Right renal cortex interstitium (tissue), 3 donors: ENCODE measurements around the gene CAPRIN2. TPM values are rescaled to one million over a fixed set of nuclear protein-coding genes. Genes with fewer than 3 reads are reported as not detected.
A peak's percentile ranks its signal among the peaks of the same experiment; 100 is the strongest.

Experiments used
- DNase-seq, 3 donors: peaks; one replicate each; pipeline ENCODE4 v3.0.0-alpha.2; 2013; ENCODE audit warnings: low read depth in 3 of 3, low spot score in 2 of 3
- polyA plus RNA-seq, 3 donors: library from polyadenylated mRNA; unstranded; fragments of 120-200 nt; gene quantifications; one replicate each; pipeline ENCODE4 v1.2.1, GENCODE V29; 2013; ENCODE audit not compliant: insufficient read length in 3 of 3

The CAPRIN2 gene
- polyA plus RNA-seq, 3 donors, result 30.2 to 34.5 (median 33.7) TPM

DNA sequence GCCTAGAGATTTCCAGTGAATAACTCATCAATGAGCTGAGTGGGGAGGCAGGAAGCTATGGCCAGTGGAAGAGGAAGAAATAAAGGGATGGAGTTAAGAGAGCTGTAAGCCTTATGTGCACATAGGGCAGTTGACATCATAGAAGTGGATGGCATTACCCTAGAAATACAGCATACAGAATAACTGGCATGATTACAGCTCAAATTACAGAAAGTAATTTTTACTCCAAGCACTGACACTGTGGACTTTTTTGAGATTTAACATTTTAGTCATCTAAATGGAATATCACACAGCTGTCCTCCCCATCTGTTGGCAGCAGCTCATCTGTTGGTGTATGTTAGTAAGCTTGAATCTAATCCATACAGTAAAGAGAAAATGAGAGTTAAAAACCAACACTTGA lies 53.7 kb downstream of the CAPRIN2 start:
- no peak for DNase-seq

DNA sequence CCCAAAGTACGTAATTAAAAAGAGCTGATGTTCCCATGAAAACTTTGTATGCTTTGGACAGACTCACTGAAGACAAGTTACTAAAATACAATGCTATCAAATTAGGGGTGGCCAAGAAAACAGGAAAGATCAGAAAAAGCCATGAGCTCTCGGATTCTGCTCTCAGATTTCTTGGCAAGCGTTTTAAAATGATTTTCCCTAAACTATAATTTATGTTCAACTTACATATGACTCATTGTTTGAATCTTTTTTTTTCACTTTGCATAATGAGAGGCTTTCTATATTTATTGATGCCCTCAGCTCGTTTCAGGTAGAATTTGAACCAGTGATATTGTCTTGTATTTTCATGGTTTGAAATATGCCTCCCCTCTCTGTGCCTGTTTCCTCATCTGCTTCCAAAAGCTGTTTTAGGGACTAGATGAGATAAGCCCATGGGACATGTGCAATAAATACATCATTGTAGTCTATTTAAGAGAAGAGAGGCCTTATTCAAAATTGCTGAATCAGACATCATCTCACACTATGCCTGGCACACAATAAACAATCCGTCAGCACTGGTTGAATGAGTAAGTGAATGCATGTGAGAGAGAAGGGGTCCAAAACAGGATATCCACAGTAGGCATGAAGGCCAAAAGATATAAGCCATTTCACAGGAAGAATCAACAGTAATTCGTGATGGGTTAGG lies 54.4 kb downstream of the CAPRIN2 start:
- no peak for DNase-seq

DNA sequence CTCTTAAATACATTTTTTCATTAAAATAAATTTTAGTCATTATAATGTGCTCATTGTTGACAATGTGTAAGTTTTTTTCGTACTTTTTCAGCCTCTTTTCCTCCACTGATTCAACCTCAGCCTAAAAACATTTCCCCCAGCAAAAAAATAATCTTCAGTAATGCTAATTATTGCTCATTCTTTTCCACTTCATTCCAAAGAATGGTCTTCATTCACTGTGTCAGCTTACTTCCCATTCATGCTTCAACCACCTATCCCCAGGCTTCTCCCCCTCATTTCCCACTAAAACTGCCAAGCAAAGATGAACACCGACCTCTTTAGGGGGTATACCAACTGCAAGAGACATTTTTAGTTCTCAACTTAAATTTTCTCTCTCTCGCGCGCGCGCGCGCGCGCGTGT lies 56.4 kb downstream of the CAPRIN2 start:
- DNase-seq, result no peak

DNA sequence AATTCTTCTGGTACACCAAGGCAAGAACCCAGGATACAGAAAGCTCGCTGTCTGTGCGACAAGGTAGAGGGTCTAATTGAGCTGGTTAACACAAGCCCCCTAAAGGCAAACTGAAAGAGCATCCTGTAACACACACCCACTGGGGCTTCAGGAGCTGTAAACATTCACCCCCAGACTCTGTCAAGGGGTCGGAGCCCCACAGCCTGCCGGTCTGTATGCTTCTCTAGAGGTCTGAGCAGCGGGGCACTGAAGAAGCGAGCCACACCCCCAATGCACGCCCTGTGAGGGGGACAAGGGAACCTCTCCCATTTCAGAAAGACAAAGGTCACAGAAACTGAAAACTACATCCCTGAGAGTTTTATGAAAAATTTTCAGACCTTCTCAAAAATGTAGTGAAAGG lies 57.8 kb downstream of the CAPRIN2 start:
- no peak for DNase-seq

DNA sequence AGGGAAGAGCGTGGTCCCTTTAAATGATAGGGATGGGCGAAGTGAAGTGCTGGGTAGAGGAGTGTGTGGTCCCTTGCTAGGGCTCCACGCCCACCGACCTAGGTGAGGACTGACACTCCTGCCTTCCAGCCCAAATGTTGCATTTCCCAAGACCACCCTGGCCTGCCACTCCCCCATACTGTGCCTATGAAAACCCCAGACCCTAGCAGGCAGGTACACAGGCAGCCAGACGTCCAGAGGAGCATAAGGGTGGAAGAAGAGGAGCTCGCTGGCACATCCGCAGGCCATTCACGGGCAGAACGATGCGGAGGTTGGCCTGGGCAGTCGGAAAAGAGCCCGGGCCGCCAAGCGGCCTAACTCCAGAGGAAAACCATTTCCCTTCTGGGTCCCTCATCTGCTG lies 58.3 kb downstream of the CAPRIN2 start:
- DNase-seq, result no peak

DNA sequence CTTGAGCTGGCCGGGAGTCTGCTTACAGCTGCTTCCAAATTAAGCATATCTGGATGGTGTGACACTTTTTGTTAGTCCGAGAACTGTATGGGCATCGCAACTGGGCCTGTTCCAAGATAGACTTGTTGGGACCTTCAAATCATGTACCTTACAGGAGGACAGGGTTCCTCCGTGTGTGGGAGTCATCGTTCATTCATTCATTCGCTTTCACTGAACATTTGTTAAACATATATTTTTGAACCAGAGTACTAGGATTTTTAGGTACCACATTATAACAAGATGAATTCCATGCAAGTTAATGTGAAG lies 58.7 kb downstream of the CAPRIN2 start:
- DNase-seq, result no peak

DNA sequence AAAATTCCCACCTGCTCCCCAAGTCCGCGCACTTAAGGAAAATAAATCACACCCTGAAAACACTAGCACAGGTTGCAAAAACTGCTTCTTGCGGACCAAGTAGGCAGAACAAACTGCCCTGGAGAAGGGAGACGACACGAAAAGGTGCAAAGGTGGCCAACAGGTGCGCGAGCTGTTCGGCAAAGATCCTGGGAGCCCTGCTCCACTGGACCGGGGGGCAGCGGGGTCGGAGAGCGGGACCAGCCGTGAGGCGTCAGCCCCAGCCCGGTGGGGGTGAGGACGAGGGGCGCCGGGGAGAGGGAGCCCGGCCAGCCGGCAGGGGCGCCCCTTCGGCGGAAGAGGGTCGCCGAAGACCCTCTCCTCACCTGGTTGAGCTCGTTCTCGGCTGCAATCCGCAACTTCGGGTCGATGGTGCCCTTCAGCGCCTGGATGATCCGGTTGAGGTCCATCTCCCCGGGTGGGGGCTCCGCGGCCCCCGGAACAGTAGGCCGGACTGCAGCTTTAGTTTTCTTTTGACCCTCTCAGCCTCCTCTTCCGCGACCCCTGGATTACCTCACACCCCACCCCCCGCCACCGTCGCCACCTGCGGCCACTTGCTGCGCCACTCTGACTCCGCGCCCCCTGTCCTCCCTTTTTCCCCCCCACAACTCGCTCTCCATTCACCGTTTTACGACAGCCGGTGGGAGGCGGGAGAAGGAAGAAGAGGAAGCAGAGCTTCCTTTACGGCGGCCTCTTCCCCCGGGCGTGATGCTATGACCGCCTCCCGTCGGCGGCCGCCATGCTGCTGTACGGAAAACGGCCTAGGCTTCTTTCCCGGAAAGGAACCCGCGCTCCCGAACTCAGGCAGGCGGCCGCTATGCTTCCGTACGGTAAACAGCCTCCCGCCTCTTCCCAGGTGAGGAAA lies 59.3 kb downstream of the CAPRIN2 start, which contains the start of gene IPO8:
TSS of gene IPO8 (minus strand) at position 671 of the 904 bp plus-strand sequence. CDS start at position 449, 222 bp downstream.
- peak; percentile 80 to 91 (median 84) for DNase-seq

DNA sequence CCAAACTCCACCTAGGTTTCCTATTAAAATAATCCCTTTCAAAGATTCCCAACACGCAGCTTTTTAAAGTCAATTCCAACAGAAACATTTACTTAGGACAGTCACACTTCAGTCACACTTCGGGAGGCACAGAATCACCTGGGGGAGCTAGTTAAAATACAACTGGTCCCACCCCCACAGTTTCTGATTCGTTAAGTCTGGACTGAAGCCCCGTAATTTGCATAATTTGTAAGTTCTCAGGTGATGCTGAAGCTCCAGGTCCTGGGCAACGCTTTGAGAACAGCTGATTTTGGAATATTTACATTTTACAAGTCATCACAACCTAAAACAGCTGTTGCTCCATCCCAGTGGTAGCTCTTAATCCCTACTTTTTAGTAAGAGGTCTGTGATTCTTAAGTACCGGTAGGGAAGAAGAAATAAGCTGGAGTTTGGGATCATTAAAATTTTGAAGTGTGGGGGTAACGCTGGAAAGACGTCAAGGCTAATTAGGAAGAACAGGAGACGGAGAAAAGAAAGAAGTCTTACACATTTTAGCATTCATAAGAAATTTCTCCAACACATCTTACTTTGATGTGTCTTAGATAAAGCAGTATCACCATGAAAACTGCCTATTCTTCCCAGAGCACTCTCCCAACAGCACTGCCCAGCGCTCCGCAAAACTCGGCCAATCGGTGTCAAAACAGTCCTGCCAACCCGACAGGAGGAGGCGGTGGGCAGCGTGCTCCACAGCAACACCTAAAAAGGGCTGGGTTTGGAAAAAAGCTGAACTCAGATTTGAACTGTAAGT lies 60.1 kb downstream of the CAPRIN2 start:
- DNase-seq, result peak in 2 of 3 donors; percentile 9 to 33

DNA sequence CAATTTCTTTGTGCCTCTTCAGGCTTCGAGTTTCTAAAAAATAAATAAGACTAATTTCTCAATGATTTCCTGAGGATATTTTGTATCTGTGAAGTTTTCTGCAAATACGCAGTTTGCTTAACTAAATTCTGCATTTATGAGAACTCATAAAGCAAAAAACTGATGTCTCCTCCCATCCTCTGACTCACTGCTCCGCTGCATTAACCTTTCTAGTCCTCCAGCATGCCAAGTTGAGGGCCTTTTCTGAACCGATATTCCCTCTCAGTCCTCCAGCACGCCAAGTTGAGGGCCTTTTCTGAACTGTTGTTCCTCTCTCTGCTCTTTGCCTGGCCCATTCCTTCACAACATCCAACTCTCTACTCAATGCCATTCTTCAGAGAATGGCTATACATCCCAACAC lies 62.3 kb downstream of the CAPRIN2 start:
- DNase-seq, result no peak

DNA sequence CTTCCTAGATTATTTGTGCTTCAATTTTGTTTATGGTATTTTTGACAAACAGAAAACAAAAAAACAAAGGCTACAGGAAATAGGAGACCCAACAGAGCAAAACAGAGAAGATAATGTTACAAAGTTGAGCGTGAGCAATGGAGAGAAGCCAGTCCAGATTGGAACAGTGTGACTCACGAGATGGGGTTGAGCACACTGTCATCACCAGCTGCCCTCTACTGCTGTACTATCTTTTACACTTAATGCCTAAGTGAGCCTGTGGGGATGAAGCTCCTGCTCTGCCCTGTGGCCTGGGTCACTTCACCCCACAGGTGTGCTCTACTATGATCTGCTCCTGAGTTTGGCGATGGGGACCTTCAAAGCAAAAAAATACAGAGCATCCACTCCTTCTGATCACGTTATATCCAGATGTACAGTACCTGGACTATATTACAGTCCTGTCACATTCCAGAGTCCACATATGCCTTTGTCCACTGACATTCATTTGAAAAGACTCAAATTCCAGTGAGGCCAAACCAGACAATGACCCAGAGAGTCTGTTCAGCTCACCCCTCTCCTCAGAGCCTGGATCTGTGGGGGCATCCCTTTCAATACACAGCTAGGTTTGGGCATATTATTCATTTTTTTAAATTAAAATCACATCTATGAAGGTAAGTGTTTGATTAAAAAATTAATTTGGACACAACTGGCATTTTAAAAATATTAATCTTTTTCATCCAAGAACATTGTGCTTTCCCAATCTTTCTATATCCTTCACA lies 63.5 kb downstream of the CAPRIN2 start:
- DNase-seq, result no peak

DNA sequence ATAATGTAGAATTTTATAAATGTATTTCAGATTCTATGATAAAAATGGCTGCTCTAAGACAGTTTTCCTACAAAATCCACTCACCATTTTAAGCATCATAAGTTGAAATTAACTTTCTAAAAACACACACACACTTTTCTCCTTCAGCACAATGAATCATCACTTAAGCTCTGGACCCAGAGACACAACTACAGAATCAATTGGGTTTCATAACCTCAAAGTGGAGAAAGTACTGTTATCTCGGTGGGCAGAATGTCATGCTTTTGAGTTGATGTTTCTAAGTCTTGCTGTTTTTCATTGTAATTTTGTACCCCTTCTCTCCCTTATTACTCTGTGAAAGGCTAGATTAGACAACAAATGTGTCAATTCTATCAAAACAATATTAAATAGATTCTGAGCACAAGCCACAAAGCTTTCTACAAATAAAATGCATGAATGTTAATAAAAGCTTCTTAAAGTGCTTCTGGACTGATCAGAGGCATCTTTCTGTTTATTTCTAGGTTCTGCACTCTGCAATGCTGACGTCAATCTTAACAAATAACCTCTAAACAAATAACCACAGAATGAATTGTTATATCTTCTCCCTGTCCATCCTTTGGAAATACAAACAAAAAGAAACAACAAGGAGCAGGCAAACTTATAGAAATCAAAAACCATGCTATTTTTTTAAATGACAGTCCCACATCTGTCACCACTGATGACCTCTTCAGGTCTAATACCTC lies 67.3 kb downstream of the CAPRIN2 start:
- no peak for DNase-seq

DNA sequence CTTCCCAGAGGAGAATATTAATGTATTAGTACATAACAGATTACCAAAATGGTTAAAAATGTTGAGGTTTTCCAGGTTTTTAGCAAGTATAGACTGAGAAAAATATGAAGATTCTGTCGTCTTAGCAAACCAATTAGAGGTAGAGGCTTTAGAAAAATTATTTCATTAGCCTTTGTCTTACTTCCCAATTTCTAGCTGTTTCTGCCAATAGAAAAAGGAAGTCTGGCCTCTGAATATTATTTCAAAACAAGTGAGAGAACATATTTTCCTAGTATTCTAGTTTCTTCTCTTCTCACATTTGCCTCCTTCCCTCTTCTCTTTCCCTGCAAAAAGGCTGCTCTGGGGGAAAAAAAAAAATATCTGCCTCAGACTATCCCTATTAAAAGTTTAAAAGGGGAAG lies 75.5 kb downstream of the CAPRIN2 start:
- no peak for DNase-seq

DNA sequence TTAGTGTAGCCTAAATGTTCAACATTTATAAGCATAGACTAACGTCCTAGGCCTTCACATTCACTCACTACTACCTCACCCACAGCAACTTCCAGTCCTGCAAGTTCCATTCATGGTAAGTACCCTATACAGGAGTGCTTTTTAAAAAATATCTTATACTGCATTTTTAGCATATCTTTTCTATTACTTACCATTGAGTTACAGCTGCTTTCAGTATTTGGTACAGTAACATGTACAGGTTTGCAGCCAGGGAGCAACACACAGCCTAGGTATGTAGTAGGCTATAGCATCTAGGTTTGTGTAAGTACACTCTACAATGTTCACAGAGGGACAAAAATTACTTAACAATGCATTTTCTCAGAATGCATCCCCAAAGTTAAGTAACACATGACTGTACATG lies 76.5 kb downstream of the CAPRIN2 start:
- DNase-seq, result no peak

DNA sequence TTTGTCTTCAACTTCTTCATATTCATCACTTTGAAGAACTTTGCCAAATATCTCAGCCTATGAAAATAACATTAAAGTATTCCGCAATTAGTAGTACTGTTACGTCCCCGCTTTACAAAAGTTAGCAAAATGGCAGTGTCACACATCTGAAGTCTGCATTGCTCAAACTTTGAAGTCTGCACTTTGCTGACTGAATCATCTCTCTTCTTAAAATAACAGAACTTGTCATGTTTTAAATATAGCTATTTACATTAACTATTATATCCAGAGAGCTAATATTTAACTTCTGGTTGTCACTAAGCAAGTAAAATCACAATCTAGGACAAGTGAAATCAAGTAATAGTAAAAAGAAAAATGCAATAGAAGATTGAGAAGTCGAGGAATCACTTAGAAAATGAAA lies 93.5 kb downstream of the CAPRIN2 start:
- DNase-seq, result no peak

Other genes with a start within 250 kb of the CAPRIN2 start
- 10 to 100 TPM; 61.6 to 68.2 (median 63.0) TPM for gene IPO8, start 59.1 kb downstream of the CAPRIN2 start, polyA plus RNA-seq
- gene TSPAN11, start 171.8 kb upstream of the CAPRIN2 start, polyA plus RNA-seq, result 1 to 10 TPM; 3.8 to 5.0 (median 4.4) TPM